SK-N-DZ (cell line): ENCODE measurements around the gene SLIT2.

ENCODE experiments used
- DNase-seq: peaks from one replicate; pipeline ENCODE4 v3.0.0-alpha.2; 2015; ENCODE audit warnings: low spot score

SLIT2 gene

GRCh38 chr4:20265726-20266125 lies 14.0 kb downstream of the SLIT2 start:
- DNase-seq = no peak

- no peak for DNase-seq
Observed at GRCh38 chr4:20266215-20267082, 14.7 kb downstream of the SLIT2 start.

- no peak for DNase-seq
Observed at GRCh38 chr4:20268028-20268427, 16.3 kb downstream of the SLIT2 start.

- DNase-seq = no peak
Observed at GRCh38 chr4:20269320-20269719, 17.6 kb downstream of the SLIT2 start.

- DNase-seq = peak; percentile 18
Observed at GRCh38 chr4:20271950-20272349, 20.2 kb downstream of the SLIT2 start.

GRCh38 chr4:20272411-20272872 lies 20.7 kb downstream of the SLIT2 start:
- DNase-seq = no peak

GRCh38 chr4:20273793-20274192 lies 22.1 kb downstream of the SLIT2 start:
- DNase-seq = peak; percentile 20

- no peak for DNase-seq
Observed at GRCh38 chr4:20276848-20277247, 25.1 kb downstream of the SLIT2 start.

- DNase-seq = no peak
Observed at GRCh38 chr4:20278195-20278594, 26.5 kb downstream of the SLIT2 start.

- DNase-seq = no peak
Observed at GRCh38 chr4:20279381-20279780, 27.7 kb downstream of the SLIT2 start.

GRCh38 chr4:20281453-20281852 lies 29.7 kb downstream of the SLIT2 start:
- no peak for DNase-seq

- DNase-seq = no peak
Observed at GRCh38 chr4:20283039-20283438, 31.3 kb downstream of the SLIT2 start.

- no peak for DNase-seq
Observed at GRCh38 chr4:20284990-20285389, 33.3 kb downstream of the SLIT2 start.

GRCh38 chr4:20287246-20287645 lies 35.5 kb downstream of the SLIT2 start:
- DNase-seq = no peak

GRCh38 chr4:20288047-20288650 lies 36.4 kb downstream of the SLIT2 start:
- no peak for DNase-seq

GRCh38 chr4:20288846-20289512 lies 37.3 kb downstream of the SLIT2 start:
- DNase-seq = no peak

GRCh38 chr4:20289782-20290181 lies 38.1 kb downstream of the SLIT2 start:
- no peak for DNase-seq

GRCh38 chr4:20292739-20293138 lies 41.0 kb downstream of the SLIT2 start:
- DNase-seq = no peak

- DNase-seq = no peak
Observed at GRCh38 chr4:20297261-20297660, 45.6 kb downstream of the SLIT2 start.

GRCh38 chr4:20297783-20298182 lies 46.1 kb downstream of the SLIT2 start:
- no peak for DNase-seq

GRCh38 chr4:20298455-20298854 lies 46.8 kb downstream of the SLIT2 start:
- no peak for DNase-seq

GRCh38 chr4:20298986-20299385 lies 47.3 kb downstream of the SLIT2 start:
- DNase-seq = no peak

GRCh38 chr4:20299515-20299914 lies 47.8 kb downstream of the SLIT2 start:
- no peak for DNase-seq
